Astrocyte (in vitro differentiated cells and primary cell): ENCODE results near the gene METTL25B.

Experiments used
- EZH2 ChIP-seq: IDR thresholded peaks from 2 replicates; pipeline ENCODE4 v1.6.1; 2012; ENCODE audit warnings: mild to moderate bottlenecking, low read length, inconsistent platforms; ENCODE audit not compliant: insufficient read depth
- TF ChIP-seq, protein P1 (sequence below): IDR thresholded peaks from 2 replicates; pipeline ENCODE4 v1.5.1; 2011; ENCODE audit warnings: low read depth, mild to moderate bottlenecking, inconsistent platforms, low read length, moderate library complexity; ENCODE audit not compliant: insufficient read depth

- TF ChIP-seq, protein P1, sequence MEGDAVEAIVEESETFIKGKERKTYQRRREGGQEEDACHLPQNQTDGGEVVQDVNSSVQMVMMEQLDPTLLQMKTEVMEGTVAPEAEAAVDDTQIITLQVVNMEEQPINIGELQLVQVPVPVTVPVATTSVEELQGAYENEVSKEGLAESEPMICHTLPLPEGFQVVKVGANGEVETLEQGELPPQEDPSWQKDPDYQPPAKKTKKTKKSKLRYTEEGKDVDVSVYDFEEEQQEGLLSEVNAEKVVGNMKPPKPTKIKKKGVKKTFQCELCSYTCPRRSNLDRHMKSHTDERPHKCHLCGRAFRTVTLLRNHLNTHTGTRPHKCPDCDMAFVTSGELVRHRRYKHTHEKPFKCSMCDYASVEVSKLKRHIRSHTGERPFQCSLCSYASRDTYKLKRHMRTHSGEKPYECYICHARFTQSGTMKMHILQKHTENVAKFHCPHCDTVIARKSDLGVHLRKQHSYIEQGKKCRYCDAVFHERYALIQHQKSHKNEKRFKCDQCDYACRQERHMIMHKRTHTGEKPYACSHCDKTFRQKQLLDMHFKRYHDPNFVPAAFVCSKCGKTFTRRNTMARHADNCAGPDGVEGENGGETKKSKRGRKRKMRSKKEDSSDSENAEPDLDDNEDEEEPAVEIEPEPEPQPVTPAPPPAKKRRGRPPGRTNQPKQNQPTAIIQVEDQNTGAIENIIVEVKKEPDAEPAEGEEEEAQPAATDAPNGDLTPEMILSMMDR, result no peak
- no peak for TF ChIP-seq EZH2
Observed at GRCh38 chr1:156747742-156748669, 19.7 kb downstream of the METTL25B start.
